Prostate gland (tissue), 2 donors: ENCODE data around the gene CENPL. TPM values are rescaled to one million over a fixed set of nuclear protein-coding genes. Genes with fewer than 3 reads are reported as not detected.

Source experiments
- DNase-seq: peaks from one replicate; pipeline ENCODE4 v3.0.0-alpha.2; 2019; ENCODE audit warnings: low spot score
- H3K27ac ChIP-seq, 2 donors: fragments of 200-600 bp; sonication (generic); 2 replicates each; pipeline ENCODE4 v1.5.1; 2017 to 2019
- H3K27me3 ChIP-seq: fragments of 200-600 bp; sonication (generic); replicated peaks from 2 replicates; pipeline ENCODE4 v1.5.1; 2019; ENCODE audit not compliant: insufficient read depth
- H3K36me3 ChIP-seq, 2 donors: fragments of 200-600 bp; sonication (generic); 1 replicate in 1 of 2; 2 replicates in 1 of 2; pipeline versions ENCODE4 v1.5.1 to v1.8.1; 2017 to 2019
- H3K4me1 ChIP-seq: fragments of 200-600 bp; sonication (generic); replicated peaks from 2 replicates; pipeline ENCODE4 v1.5.1; 2019
- H3K4me3 ChIP-seq, 2 donors: fragments of 200-600 bp; sonication (generic); 2 replicates each; pipeline ENCODE4 v1.5.1; 2017 to 2019
- H3K9me3 ChIP-seq: fragments of 200-600 bp; sonication (generic); 2 replicates; pipeline ENCODE4 v1.5.1; 2017
- POLR2A ChIP-seq: fragments of 450-650 bp; IDR thresholded peaks from one replicate; pipeline ENCODE4 v1.6.1; 2016; ENCODE audit warnings: antibody characterized with exemption, mild to moderate bottlenecking
- POLR2AphosphoS5 ChIP-seq: sonication (generic); formaldehyde crosslinking; IDR thresholded peaks from one replicate; pipeline ENCODE4 v1.6.1; 2017; ENCODE audit warnings: antibody characterized with exemption
- WGBS: methylation state at CpG from one replicate; pipeline ENCODE4 v1.1.5; 2018; 5-methylcytosine and 5-hydroxymethylcytosine counted together
- intact Hi-C: fragments of 100-400 bp; cut with DNase I; formaldehyde crosslinking; loops from one replicate; pipeline ENCODE4 v1.14.2; 2022
- total RNA-seq, 2 donors: library from RNA; depleted of rRNA; stranded (reverse); fragments of >200 nt; gene quantifications; one replicate each; pipeline ENCODE4 v1.1.0, GENCODE V29; 2016
- TF ChIP-seq, protein P1 (sequence below), 4 experiments: fragments of 200-600 bp in 2 of 4; fragments of 450-650 bp in 2 of 4; sonication (generic) in 2 of 4; IDR thresholded peaks; 1 replicate in 3 of 4; 2 replicates in 1 of 4; pipeline ENCODE4 v1.5.1; 2016 to 2019; ENCODE audit warnings: antibody characterized with exemption in 4 of 4, mild to moderate bottlenecking in 2 of 4, moderate library complexity in 2 of 4

CENPL gene
- total RNA-seq, 2 donors from 2014 or later = 5.7 to 9.4 TPM

DNA sequence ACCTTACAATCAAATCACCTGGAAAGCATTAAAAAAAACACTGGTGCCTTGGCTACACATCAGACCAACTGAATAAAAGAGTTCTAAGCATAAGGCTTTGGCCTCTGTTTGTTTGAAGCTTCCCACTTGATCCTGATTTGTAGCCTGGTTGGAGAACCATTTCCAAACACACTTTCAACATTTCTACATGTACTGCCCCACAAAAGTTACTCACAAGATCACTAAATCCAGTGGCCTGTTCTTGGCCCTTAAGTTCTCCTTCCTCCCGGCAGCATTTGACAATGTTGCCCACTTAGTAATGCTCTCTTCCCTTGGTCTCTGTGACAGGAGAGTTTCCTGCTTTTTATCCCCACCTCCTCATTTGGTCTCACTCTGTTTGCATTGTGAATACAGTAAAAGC lies 31.3 kb upstream of the CENPL start:
- DNase-seq = no peak
- Histone ChIP-seq H3K4me1 (no peaks in the 10 kb centered on the region), H3K4me3 (no peak overlapping the region), H3K27me3 (no peaks in the 10 kb centered on the region), H3K27ac (no peak overlapping the region), H3K9me3 (no peaks in the 10 kb centered on the region), H3K36me3 (no peaks in the 10 kb centered on the region)
- 50% methylated on average over 1 of the region's 1 CpG for WGBS
- intact Hi-C loops = no loop called here
- no peak for TF ChIP-seq POLR2A

GRCh38 chr1:173853074-173853473 lies 28.4 kb upstream of the CENPL start:
- no peak overlapping the region for H3K4me3 ChIP-seq
- H3K9me3 ChIP-seq = no peaks in the 10 kb centered on the region
- no peak overlapping the region for H3K27ac ChIP-seq
- no peaks in the 10 kb centered on the region for H3K4me1 ChIP-seq
- TF ChIP-seq, protein P1, sequence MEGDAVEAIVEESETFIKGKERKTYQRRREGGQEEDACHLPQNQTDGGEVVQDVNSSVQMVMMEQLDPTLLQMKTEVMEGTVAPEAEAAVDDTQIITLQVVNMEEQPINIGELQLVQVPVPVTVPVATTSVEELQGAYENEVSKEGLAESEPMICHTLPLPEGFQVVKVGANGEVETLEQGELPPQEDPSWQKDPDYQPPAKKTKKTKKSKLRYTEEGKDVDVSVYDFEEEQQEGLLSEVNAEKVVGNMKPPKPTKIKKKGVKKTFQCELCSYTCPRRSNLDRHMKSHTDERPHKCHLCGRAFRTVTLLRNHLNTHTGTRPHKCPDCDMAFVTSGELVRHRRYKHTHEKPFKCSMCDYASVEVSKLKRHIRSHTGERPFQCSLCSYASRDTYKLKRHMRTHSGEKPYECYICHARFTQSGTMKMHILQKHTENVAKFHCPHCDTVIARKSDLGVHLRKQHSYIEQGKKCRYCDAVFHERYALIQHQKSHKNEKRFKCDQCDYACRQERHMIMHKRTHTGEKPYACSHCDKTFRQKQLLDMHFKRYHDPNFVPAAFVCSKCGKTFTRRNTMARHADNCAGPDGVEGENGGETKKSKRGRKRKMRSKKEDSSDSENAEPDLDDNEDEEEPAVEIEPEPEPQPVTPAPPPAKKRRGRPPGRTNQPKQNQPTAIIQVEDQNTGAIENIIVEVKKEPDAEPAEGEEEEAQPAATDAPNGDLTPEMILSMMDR (IDR thresholded peaks at IDR 0.05) = no peak
- TF ChIP-seq POLR2AphosphoS5 = no peak
- TF ChIP-seq POLR2A = no peak
- intact Hi-C loops = no loop called here
- H3K27me3 ChIP-seq = no peaks in the 10 kb centered on the region
- no peaks in the 10 kb centered on the region for H3K36me3 ChIP-seq
- WGBS = 53% methylated on average over 5 of the region's 5 CpGs
- no peak for DNase-seq

DNA sequence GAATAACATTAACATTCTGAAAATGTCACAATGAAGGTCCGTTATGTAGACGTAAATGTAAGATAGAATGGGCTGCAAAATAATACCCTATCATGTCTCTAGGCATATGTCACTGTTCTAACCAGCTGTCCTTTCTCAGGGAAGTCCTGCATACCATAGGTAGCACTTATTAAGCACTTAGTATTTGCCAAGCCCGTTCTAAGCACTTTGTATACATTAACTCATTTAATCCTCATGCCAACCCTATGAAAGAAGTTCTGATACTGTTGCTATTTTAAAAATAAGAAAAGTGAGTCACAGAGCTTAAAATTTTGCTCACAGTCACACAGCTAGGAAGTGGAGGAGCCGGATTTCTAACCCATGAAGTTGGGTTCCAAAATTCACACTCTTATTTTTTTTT lies 27.4 kb upstream of the CENPL start:
- Histone ChIP-seq H3K36me3 (no peaks in the 10 kb centered on the region), H3K4me1 (no peaks in the 10 kb centered on the region), H3K27ac (no peak overlapping the region), H3K9me3 (no peaks in the 10 kb centered on the region), H3K27me3 (no peaks in the 10 kb centered on the region), H3K4me3 (no peak overlapping the region)
- DNase-seq = no peak
- WGBS = 88% methylated on average over 4 of the region's 4 CpGs
- intact Hi-C loops = no loop called here
- TF ChIP-seq POLR2AphosphoS5 (no peak), POLR2A (no peak)
- TF ChIP-seq, protein P1 (IDR thresholded peaks at IDR 0.05) = no peak

GRCh38 chr1:173832748-173833147 lies 8.1 kb upstream of the CENPL start:
- Histone ChIP-seq H3K27me3 (no peaks in the 10 kb centered on the region), H3K4me1 (no peaks in the 10 kb centered on the region), H3K9me3 (no peaks in the 10 kb centered on the region), H3K4me3 (no peak overlapping the region), H3K36me3 (no peaks in the 10 kb centered on the region), H3K27ac (no peak overlapping the region)
- intact Hi-C loops = no loop called here
- no peak for DNase-seq
- WGBS = 94% methylated on average over 1 of the region's 1 CpG
- TF ChIP-seq POLR2AphosphoS5 = no peak
- TF ChIP-seq POLR2A = no peak
- TF ChIP-seq, protein P1 (IDR thresholded peaks at IDR 0.05) = no peak

DNA sequence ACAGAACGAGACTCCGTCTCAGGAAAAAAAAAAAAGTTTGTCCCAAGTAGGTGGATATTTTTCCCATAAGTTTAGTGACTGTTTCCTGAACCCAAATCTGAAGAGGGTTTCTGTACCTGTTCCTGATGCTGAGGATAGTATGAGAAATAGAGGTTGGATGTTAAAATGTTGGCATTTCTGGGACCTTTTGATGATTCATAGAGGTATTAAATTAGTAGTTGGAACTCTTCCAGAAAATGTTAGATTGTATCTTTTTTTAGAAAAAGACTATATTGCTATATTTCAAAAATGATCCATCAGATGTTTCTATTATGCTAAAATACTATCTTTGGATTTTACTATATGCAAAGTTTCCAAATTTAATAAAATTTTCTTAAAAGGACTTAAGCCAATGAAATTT lies 2.9 kb upstream of the CENPL start:
- DNase-seq = no peak
- Histone ChIP-seq H3K4me3 (no peak overlapping the region), H3K4me1 (no peaks in the 10 kb centered on the region), H3K36me3 (no peaks in the 10 kb centered on the region), H3K9me3 (no peaks in the 10 kb centered on the region), H3K27me3 (no peaks in the 10 kb centered on the region), H3K27ac (no peak overlapping the region)
- TF ChIP-seq, protein P1 (IDR thresholded peaks at IDR 0.05) = no peak
- TF ChIP-seq POLR2A (no peak), POLR2AphosphoS5 (no peak)
- intact Hi-C loops = loop anchor here (10.0 kb wide), 1 partner anchor 1083 kb away; no protein-coding TSS in a partner anchor
- WGBS = 80% methylated on average over 2 of the region's 2 CpGs
